Glomerular endothelial cell (primary cell): ENCODE results near the gene MPRIP. TPM values are rescaled to one million over a fixed set of nuclear protein-coding genes. Genes with fewer than 3 reads are reported as not detected.
"Not testable (repeated sequence)": the region's sequence is repeated elsewhere in the genome, so short reads cannot be mapped to it uniquely, and the experiment has no call there.

Experiments
- DNase-seq: peaks from one replicate; pipeline ENCODE4 v3.0.0-alpha.2; 2011; ENCODE audit warnings: low read depth, low spot score; ENCODE audit errors: extremely low read depth
- total RNA-seq: library from RNA; depleted of rRNA; stranded (reverse); fragments of >200 nt; gene quantifications from 2 replicates; pipeline ENCODE4 v1.2.3, GENCODE V29; 2015

Gene MPRIP
- total RNA-seq, 1 donor from 2014 or later, result 160 TPM

- no peak for DNase-seq
Observed at GRCh38 chr17:17179371-17179827, 137.1 kb downstream of the MPRIP start.

GRCh38 chr17:17180141-17180603 is 137.9 kb downstream of the MPRIP start:
- DNase-seq, result no peak

GRCh38 chr17:17180741-17181525 is 138.7 kb downstream of the MPRIP start:
- no peak for DNase-seq

GRCh38 chr17:17181666-17182597 is 139.7 kb downstream of the MPRIP start:
- no peak for DNase-seq

- no peak for DNase-seq
Observed at GRCh38 chr17:17182598-17183136, 140.4 kb downstream of the MPRIP start.

GRCh38 chr17:17183744-17184143 is 141.5 kb downstream of the MPRIP start:
- no peak for DNase-seq

GRCh38 chr17:17184985-17185757 is 142.9 kb downstream of the MPRIP start:
- not testable (repeated sequence) for DNase-seq

DNA sequence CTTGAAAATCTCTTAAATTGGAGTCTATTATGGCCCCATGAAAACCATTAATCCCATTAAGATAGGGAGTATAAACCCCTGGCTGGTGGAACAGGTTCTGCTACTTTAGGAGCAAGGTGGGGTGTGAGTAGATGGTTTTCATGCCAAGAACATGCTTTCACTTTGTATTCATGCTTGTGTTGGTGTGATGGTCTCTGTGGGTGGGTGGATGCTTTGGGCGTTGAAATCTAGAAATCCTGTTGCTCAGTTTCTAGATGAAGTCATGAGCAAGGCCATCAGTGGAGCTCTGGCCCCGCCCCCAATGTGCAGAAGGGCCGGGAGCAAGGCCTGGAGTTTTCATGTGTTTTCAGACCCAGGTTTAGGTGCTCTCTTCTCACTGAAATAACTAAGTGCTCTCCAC is 143.8 kb downstream of the MPRIP start:
- no peak for DNase-seq

GRCh38 chr17:17186551-17187505 is 144.6 kb downstream of the MPRIP start:
- no peak for DNase-seq

DNA sequence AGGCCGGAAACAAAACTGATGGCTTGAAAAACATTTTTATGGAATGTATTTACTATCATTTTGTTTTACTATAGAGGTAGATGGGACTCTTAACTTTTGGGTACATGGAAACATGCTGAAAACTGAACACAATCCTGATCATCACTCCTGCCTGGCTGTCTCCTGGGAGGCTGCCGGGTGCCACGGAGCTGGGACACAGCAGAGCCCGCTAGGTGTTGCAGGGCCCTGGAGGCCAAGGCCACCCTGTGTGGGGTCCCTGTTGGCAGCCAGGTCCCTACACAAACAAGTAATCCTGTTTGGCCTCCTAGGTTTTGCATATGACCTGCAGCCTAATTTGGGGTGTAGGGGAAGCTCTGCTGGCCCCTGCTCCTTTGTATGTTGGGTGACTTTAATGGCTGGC is 146.3 kb downstream of the MPRIP start:
- no peak for DNase-seq

GRCh38 chr17:17189559-17189958 is 147.3 kb downstream of the MPRIP start:
- DNase-seq, result no peak

GRCh38 chr17:17190188-17190587 is 147.9 kb downstream of the MPRIP start:
- DNase-seq, result no peak

DNA sequence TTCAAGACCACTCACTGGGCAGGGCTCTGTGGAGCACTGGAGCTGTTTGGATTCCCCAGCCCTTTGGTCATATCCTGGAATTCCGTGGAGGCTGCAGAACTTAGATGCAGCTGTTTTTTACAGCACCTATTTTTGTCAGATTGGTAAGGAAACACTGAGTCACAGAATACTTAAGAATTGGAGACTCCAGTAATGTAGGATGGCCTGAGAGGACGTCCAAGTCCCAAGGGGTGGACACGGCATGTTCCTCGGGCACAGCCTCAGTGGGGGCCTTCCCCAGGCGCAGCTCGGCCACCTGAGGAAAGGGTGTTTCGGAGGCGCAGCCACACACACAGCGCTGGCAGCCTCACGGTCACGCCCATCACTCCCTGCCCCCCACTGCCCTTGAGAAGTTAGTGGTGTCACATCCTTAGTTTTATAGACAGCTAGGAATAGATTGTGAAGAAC is 149.1 kb downstream of the MPRIP start:
- peak; percentile 83 for DNase-seq

- DNase-seq, result no peak
Observed at GRCh38 chr17:17191961-17192381, 149.7 kb downstream of the MPRIP start.

- not testable (repeated sequence) for DNase-seq
Observed at GRCh38 chr17:17195466-17195865, 153.2 kb downstream of the MPRIP start.

DNA sequence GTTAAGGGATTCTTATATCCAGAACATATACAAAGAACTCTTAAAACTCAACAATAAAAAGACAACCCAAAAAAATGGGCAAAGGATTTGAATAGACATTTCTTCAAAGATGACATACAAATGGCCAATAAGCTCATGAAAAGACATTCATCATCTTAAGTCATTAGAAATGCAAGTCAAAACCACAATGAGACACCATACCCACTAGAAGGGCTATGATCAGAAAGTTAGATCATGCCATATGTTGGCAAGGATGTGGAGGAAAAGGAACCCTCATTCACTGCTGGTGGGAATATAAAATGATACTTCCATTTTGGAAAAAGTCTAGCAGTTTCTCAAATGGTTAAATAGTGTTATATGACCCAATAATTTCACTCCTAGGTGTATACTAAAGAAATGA is 154.5 kb downstream of the MPRIP start:
- DNase-seq, result no peak

DNA sequence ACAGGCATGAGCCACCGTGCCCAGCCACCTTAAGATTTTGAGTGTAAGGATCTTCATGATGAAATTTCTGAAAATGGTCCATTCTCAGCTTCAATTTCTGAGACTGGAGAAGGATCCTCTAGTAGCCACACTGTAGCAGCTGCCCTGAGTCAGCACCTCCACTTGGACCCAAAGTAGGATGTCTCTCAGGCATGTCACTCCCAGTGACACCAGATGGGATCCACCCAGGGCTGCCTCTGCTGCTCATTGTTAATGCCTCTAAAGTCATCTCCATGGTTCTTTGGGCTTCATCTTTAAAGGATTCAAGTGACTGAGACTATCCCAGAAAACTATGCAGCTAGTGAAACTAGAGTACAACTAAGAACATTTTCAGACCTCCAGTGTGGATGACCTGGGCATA is 156.0 kb downstream of the MPRIP start:
- DNase-seq, result no peak

DNA sequence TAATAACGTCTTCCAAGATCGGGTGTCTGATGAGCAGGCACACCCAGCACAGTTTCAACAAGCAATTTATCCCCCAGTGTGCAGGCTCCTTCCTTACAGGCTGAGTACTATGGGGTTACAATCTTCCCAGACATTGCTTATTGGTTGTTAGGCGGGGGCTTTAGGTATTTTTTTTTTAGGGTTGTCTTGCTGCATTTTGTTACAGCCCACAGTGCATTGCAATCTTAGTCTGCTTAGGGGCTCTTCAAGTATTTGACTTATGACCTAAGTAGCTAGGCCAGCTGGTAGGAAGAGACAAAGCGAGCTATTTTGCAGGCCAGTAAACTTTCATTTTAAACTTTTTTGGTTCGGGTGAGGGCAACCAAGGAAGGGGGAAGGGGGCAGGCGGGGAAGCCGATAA is 158.1 kb downstream of the MPRIP start:
- no peak for DNase-seq

- DNase-seq, result no peak
Observed at GRCh38 chr17:17200831-17201230, 158.6 kb downstream of the MPRIP start.
